GM23338 (cell line): Measurements from ENCODE around the gene C1orf74.

Source experiments
- CTCF ChIP-seq, 2 experiments: fragments of 200-600 bp in 1 of 2; sonication (generic) in 1 of 2; conservative IDR thresholded peaks; 2 replicates each; pipeline versions ENCODE4 v1.5.1 to v1.6.1; 2016 to 2017; ENCODE audit warnings: antibody characterized with exemption in 2 of 2, low read depth in 2 of 2, mild to moderate bottlenecking in 2 of 2, moderate library complexity in 1 of 2
- EZH2 ChIP-seq: fragments of 200-600 bp; sonication (generic); IDR thresholded peaks from one replicate; pipeline ENCODE4 v1.8.0; 2017; ENCODE audit warnings: antibody characterized with exemption, mild to moderate bottlenecking, low read depth; ENCODE audit not compliant: unreplicated experiment
- NANOG ChIP-seq: IDR thresholded peaks from 2 replicates; pipeline ENCODE4 v1.6.1; 2016; ENCODE audit warnings: antibody characterized with exemption, borderline replicate concordance
- POLR2AphosphoS5 ChIP-seq: IDR thresholded peaks from 2 replicates; pipeline ENCODE4 v1.6.1; 2016; ENCODE audit warnings: antibody characterized with exemption, low read depth
- REST ChIP-seq: IDR thresholded peaks from one replicate; pipeline ENCODE4 v1.6.1; 2018; ENCODE audit warnings: antibody characterized with exemption; ENCODE audit not compliant: unreplicated experiment

- TF ChIP-seq EZH2 (no peak), CTCF (conservative IDR thresholded peaks at IDR 0.05; ENCODE audit: low read depth in 2 of 2) (no peak), NANOG (no peak), POLR2AphosphoS5 (no peak), REST (no peak)
Measured at GRCh38 chr1:209755256-209755655, 29.1 kb downstream of the C1orf74 start.
